HepG2 (cell line): ENCODE results near the gene GSK3A. TPM values are rescaled to one million over a fixed set of nuclear protein-coding genes. Genes with fewer than 3 reads are reported as not detected.

Source experiments
- TBL1XR1 ChIP-seq: fragments of 150-350 bp; IDR thresholded peaks from 2 replicates; pipeline ENCODE4 v1.6.1; 2014; ENCODE audit warnings: borderline replicate concordance, low read length; ENCODE audit not compliant: partially characterized antibody
- ZNF383 ChIP-seq: sonication (generic); formaldehyde crosslinking; IDR thresholded peaks from 2 replicates; pipeline ENCODE4 v1.4.0; 2020; ENCODE audit warnings: missing genetic modification reagents, mild to moderate bottlenecking, borderline replicate concordance
- polyA plus RNA-seq, 8 experiments: library from polyadenylated mRNA; depleted of rRNA in 3 of 8; stranded (reverse) in 7 of 8; unstranded in 1 of 8; fragments of >200 nt; fragmentation: Illumina TruSeq in 4 of 8; extraction: Trizol in 4 of 8; gene quantifications; 2 replicates each; pipeline versions ENCODE4 v1.2.1 to v1.2.3, GENCODE V29; 2011 to 2016; ENCODE audit warnings: low read depth in 4 of 8, missing spikeins in 1 of 8, mixed read lengths in 1 of 8; ENCODE audit not compliant: insufficient read depth in 1 of 8
- total RNA-seq, 5 experiments: library from RNA; depleted of rRNA; stranded (reverse); fragments of >200 nt; fragmentation: Illumina TruSeq; extraction: Trizol; gene quantifications; 2 replicates each; pipeline ENCODE4 v1.2.3, GENCODE V29; 2016; ENCODE audit warnings: low read depth in 1 of 5
- TF ChIP-seq, protein P1 (sequence below): sonication (generic); formaldehyde crosslinking; IDR thresholded peaks from 2 replicates; pipeline ENCODE4 v1.4.0; 2020; ENCODE audit warnings: missing genetic modification reagents
- TF ChIP-seq, protein P2 (sequence below): sonication (generic); formaldehyde crosslinking; conservative IDR thresholded peaks from 2 replicates; pipeline ENCODE4 v1.4.0; 2020; ENCODE audit warnings: mild to moderate bottlenecking, missing genetic modification reagents, moderate library complexity
- TF ChIP-seq, protein P3 (sequence below): fragments of 450-650 bp; IDR thresholded peaks from 2 replicates; pipeline ENCODE4 v1.6.1; 2016
- TF ChIP-seq, protein P4 (sequence below): sonication (generic); formaldehyde crosslinking; IDR thresholded peaks from 2 replicates; pipeline ENCODE4 v1.5.1; 2020; ENCODE audit warnings: mild to moderate bottlenecking, missing genetic modification reagents
- TF ChIP-seq, protein P5 (sequence below): sonication (generic); formaldehyde crosslinking; IDR thresholded peaks from 2 replicates; pipeline ENCODE4 v1.4.0; 2020; ENCODE audit warnings: missing genetic modification reagents
- TF ChIP-seq, protein P6 (sequence below): sonication (generic); formaldehyde crosslinking; IDR thresholded peaks from 2 replicates; pipeline ENCODE4 v1.4.0; 2020; ENCODE audit warnings: mild to moderate bottlenecking, missing genetic modification reagents

Gene GSK3A
- total and polyA plus RNA-seq, 2 of the 13 experiments (the other 11 are each of a cell fraction or from before 2014, with no cell fraction given): 16.9 to 52.5 TPM

DNA sequence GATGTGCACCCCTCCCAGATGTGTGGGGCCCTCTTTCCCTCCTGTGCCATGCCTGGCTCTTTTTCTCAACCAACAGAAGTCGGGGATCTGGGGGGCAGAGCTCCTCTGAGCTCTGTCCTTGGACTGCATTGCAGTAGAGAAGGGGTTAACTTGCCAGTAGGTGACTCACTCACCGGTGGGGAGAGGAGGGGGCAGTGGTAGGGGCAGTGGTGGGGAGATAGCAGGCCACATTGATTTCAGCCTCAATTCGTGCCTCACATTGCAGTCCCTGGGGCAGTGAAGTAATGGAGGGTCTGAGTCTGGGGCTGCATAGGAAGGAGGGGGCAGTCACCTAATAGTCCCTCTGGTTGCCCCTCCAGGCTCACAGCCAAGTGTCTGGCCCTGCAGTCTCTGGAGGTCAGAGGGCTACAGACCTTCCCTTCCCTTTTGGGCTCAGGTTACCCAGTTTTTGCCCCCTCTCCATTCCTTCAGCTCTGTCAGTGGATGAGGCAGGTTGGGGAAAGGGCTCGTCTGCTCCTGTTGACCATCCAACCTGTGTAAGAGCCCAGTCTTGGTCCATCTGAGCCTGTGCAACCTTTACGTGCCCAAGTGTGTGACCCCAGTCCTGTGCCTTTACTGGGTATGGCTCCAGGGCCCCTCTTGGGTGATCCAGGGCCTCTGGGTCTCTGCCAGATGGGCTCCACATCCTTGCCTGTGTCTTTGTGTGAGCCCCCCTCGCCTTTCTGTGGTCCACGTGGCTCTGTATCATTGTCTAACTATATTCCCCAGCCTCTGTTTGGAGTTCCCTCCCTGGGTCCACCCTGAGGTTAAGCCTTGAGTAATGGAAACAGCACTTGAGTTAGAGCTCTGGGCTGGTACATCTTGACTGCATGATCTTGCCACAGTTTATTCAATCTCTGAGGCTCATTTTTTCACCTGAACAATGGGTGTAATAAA lies 39.7 kb upstream of the GSK3A start (continued):
- TF ChIP-seq, protein P1, sequence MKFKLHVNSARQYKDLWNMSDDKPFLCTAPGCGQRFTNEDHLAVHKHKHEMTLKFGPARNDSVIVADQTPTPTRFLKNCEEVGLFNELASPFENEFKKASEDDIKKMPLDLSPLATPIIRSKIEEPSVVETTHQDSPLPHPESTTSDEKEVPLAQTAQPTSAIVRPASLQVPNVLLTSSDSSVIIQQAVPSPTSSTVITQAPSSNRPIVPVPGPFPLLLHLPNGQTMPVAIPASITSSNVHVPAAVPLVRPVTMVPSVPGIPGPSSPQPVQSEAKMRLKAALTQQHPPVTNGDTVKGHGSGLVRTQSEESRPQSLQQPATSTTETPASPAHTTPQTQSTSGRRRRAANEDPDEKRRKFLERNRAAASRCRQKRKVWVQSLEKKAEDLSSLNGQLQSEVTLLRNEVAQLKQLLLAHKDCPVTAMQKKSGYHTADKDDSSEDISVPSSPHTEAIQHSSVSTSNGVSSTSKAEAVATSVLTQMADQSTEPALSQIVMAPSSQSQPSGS (CRISPR knock-in tag): 0 out of 2 replicates have a peak, but pooled peaks have one; percentile 41
- TF ChIP-seq, protein P2, sequence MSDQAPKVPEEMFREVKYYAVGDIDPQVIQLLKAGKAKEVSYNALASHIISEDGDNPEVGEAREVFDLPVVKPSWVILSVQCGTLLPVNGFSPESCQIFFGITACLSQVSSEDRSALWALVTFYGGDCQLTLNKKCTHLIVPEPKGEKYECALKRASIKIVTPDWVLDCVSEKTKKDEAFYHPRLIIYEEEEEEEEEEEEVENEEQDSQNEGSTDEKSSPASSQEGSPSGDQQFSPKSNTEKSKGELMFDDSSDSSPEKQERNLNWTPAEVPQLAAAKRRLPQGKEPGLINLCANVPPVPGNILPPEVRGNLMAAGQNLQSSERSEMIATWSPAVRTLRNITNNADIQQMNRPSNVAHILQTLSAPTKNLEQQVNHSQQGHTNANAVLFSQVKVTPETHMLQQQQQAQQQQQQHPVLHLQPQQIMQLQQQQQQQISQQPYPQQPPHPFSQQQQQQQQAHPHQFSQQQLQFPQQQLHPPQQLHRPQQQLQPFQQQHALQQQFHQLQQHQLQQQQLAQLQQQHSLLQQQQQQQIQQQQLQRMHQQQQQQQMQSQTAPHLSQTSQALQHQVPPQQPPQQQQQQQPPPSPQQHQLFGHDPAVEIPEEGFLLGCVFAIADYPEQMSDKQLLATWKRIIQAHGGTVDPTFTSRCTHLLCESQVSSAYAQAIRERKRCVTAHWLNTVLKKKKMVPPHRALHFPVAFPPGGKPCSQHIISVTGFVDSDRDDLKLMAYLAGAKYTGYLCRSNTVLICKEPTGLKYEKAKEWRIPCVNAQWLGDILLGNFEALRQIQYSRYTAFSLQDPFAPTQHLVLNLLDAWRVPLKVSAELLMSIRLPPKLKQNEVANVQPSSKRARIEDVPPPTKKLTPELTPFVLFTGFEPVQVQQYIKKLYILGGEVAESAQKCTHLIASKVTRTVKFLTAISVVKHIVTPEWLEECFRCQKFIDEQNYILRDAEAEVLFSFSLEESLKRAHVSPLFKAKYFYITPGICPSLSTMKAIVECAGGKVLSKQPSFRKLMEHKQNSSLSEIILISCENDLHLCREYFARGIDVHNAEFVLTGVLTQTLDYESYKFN (CRISPR knock-in tag): peak; percentile 86
- TF ChIP-seq, protein P3, sequence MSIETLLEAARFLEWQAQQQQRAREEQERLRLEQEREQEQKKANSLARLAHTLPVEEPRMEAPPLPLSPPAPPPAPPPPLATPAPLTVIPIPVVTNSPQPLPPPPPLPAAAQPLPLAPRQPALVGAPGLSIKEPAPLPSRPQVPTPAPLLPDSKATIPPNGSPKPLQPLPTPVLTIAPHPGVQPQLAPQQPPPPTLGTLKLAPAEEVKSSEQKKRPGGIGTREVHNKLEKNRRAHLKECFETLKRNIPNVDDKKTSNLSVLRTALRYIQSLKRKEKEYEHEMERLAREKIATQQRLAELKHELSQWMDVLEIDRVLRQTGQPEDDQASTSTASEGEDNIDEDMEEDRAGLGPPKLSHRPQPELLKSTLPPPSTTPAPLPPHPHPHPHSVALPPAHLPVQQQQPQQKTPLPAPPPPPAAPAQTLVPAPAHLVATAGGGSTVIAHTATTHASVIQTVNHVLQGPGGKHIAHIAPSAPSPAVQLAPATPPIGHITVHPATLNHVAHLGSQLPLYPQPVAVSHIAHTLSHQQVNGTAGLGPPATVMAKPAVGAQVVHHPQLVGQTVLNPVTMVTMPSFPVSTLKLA: no peak
- TF ChIP-seq TBL1XR1 (no peak), ZNF383 (CRISPR knock-in tag) (no peak)
- TF ChIP-seq, protein P4, sequence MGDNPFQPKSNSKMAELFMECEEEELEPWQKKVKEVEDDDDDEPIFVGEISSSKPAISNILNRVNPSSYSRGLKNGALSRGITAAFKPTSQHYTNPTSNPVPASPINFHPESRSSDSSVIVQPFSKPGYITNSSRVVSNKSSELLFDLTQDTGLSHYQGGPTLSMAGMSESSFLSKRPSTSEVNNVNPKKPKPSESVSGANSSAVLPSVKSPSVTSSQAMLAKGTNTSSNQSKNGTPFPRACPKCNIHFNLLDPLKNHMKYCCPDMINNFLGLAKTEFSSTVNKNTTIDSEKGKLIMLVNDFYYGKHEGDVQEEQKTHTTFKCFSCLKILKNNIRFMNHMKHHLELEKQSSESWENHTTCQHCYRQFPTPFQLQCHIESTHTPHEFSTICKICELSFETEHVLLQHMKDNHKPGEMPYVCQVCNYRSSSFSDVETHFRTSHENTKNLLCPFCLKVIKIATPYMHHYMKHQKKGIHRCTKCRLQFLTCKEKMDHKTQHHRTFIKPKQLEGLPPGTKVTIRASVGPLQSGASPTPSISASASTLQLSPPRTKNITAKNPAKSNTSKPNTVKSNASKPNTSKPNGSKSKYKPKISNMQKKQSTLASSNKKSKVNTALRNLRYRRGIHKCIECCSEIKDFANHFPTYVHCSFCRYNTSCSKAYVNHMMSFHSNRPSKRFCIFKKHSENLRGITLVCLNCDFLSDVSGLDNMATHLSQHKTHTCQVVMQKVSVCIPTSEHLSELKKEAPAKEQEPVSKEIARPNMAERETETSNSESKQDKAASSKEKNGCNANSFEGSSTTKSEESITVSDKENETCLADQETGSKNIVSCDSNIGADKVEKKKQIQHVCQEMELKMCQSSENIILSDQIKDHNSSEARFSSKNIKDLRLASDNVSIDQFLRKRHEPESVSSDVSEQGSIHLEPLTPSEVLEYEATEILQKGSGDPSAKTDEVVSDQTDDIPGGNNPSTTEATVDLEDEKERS (CRISPR knock-in tag): no peak
- TF ChIP-seq, protein P5, sequence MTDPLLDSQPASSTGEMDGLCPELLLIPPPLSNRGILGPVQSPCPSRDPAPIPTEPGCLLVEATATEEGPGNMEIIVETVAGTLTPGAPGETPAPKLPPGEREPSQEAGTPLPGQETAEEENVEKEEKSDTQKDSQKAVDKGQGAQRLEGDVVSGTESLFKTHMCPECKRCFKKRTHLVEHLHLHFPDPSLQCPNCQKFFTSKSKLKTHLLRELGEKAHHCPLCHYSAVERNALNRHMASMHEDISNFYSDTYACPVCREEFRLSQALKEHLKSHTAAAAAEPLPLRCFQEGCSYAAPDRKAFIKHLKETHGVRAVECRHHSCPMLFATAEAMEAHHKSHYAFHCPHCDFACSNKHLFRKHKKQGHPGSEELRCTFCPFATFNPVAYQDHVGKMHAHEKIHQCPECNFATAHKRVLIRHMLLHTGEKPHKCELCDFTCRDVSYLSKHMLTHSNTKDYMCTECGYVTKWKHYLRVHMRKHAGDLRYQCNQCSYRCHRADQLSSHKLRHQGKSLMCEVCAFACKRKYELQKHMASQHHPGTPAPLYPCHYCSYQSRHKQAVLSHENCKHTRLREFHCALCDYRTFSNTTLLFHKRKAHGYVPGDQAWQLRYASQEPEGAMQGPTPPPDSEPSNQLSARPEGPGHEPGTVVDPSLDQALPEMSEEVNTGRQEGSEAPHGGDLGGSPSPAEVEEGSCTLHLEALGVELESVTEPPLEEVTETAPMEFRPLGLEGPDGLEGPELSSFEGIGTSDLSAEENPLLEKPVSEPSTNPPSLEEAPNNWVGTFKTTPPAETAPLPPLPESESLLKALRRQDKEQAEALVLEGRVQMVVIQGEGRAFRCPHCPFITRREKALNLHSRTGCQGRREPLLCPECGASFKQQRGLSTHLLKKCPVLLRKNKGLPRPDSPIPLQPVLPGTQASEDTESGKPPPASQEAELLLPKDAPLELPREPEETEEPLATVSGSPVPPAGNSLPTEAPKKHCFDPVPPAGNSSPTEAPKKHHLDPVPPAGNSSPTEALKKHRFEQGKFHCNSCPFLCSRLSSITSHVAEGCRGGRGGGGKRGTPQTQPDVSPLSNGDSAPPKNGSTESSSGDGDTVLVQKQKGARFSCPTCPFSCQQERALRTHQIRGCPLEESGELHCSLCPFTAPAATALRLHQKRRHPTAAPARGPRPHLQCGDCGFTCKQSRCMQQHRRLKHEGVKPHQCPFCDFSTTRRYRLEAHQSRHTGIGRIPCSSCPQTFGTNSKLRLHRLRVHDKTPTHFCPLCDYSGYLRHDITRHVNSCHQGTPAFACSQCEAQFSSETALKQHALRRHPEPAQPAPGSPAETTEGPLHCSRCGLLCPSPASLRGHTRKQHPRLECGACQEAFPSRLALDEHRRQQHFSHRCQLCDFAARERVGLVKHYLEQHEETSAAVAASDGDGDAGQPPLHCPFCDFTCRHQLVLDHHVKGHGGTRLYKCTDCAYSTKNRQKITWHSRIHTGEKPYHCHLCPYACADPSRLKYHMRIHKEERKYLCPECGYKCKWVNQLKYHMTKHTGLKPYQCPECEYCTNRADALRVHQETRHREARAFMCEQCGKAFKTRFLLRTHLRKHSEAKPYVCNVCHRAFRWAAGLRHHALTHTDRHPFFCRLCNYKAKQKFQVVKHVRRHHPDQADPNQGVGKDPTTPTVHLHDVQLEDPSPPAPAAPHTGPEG: no peak
- TF ChIP-seq, protein P6, sequence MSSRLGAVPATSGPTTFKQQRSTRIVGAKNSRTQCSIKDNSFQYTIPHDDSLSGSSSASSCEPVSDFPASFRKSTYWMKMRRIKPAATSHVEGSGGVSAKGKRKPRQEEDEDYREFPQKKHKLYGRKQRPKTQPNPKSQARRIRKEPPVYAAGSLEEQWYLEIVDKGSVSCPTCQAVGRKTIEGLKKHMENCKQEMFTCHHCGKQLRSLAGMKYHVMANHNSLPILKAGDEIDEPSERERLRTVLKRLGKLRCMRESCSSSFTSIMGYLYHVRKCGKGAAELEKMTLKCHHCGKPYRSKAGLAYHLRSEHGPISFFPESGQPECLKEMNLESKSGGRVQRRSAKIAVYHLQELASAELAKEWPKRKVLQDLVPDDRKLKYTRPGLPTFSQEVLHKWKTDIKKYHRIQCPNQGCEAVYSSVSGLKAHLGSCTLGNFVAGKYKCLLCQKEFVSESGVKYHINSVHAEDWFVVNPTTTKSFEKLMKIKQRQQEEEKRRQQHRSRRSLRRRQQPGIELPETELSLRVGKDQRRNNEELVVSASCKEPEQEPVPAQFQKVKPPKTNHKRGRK (CRISPR knock-in tag): no peak
